ENCODE data around the gene FERMT1. TPM values are rescaled to one million over a fixed set of nuclear protein-coding genes. Genes with fewer than 3 reads are reported as not detected.

The FERMT1 gene
- total RNA-seq, 1 donor from 2014 or later = 0.29 TPM

DNA sequence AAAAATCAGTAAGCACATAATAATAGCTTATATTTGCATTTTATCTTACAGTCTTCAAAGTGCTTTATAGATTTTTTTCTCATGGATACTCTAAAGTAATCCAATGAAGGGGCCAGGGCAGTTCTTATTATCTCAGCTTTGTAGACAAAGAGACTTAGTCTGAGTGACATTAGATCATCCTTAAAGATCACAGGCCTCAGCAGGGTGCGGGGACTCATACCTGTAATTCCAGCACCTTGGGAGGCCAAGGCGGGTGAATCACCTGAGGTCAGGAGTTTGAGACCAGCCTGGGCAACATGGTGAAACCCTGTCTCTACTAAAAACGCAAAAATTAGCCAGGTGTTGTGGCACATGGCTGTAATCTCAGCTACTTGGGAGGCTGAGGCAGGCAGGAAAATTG lies 14.5 kb downstream of the FERMT1 start:
- peaks cover 7% of the 10 kb centered on the region for H3K4me1 Mint-ChIP-seq (ENCODE audit: low read depth, unreplicated experiment)
- H3K36me3 Mint-ChIP-seq (ENCODE audit: unreplicated experiment) = peaks cover 5% of the 10 kb centered on the region
- H3K4me3 Mint-ChIP-seq (ENCODE audit: unreplicated experiment) = no peak overlapping the region
- DNase-seq = no peak
- TF ChIP-seq, protein P1, sequence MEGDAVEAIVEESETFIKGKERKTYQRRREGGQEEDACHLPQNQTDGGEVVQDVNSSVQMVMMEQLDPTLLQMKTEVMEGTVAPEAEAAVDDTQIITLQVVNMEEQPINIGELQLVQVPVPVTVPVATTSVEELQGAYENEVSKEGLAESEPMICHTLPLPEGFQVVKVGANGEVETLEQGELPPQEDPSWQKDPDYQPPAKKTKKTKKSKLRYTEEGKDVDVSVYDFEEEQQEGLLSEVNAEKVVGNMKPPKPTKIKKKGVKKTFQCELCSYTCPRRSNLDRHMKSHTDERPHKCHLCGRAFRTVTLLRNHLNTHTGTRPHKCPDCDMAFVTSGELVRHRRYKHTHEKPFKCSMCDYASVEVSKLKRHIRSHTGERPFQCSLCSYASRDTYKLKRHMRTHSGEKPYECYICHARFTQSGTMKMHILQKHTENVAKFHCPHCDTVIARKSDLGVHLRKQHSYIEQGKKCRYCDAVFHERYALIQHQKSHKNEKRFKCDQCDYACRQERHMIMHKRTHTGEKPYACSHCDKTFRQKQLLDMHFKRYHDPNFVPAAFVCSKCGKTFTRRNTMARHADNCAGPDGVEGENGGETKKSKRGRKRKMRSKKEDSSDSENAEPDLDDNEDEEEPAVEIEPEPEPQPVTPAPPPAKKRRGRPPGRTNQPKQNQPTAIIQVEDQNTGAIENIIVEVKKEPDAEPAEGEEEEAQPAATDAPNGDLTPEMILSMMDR (IDR thresholded peaks at IDR 0.05; ENCODE audit: partially characterized antibody, unreplicated experiment) = no peak
- H3K9me3 Mint-ChIP-seq (ENCODE audit: unreplicated experiment) = peaks cover 1% of the 10 kb centered on the region
- peaks cover 4% of the 10 kb centered on the region for H3K27me3 Mint-ChIP-seq (ENCODE audit: unreplicated experiment)
- no peak overlapping the region for H3K27ac Mint-ChIP-seq (ENCODE audit: unreplicated experiment)

DNA sequence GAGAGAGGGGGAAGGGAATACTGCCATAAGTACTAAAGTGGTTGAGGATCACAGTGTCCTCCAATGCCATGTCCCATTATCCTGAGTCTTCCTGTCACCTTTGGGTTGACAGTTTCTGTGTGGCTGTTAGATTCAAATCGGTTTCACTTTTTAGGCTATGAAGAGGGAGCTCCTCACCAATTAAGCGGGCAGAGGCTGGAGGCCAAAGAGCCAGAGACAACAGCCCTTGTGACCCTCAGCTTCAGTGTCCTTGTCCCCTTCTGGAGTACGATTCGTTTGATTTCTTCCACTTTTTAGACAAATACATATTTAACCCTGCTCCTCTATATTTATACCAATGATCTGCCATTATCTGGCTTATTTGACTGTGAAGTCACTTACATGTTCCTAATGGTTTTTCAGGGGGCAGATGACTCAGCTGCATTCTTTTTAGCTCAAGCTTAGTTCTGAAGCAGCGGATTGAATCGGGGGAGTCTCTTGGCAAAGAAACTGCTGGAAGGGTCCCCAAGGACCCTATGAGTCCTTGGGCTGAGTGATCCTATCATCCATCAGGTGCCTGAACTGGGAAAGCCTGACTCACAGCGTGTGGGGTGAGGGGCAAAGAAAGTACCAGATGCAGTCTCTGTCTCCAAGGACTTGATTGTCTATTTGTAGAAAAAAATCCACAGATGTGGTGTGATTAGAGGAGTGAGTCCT lies 18.2 kb downstream of the FERMT1 start:
- peaks cover 7% of the 10 kb centered on the region for H3K4me1 Mint-ChIP-seq (ENCODE audit: low read depth, unreplicated experiment)
- H3K36me3 Mint-ChIP-seq (ENCODE audit: unreplicated experiment) = no peaks in the 10 kb centered on the region
- H3K4me3 Mint-ChIP-seq (ENCODE audit: unreplicated experiment) = no peak overlapping the region
- H3K27ac Mint-ChIP-seq (ENCODE audit: unreplicated experiment) = no peak overlapping the region
- H3K27me3 Mint-ChIP-seq (ENCODE audit: unreplicated experiment) = peaks cover 2% of the 10 kb centered on the region
- TF ChIP-seq, protein P1 (IDR thresholded peaks at IDR 0.05; ENCODE audit: partially characterized antibody, unreplicated experiment) = no peak
- DNase-seq = no peak
- H3K9me3 Mint-ChIP-seq (ENCODE audit: unreplicated experiment) = no peaks in the 10 kb centered on the region

DNA sequence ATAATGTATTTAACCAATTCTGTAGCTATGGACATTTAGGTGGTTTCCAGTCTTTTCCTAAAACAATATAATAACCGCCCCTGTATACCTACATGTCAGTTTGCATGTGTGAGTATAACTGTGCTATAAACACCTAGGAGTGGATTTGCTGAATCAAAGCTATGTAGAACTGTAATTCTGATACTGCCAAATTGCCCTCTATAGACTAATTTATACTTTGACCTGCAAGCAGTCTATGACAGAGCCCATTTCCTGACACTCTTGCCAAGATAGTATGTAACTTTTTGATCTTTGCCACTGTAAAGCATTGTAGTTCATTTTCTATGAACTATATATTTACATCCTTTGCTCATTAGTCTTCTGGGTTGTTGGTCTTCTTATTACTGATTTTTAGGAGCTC lies 19.5 kb downstream of the FERMT1 start:
- H3K9me3 Mint-ChIP-seq (ENCODE audit: unreplicated experiment) = no peaks in the 10 kb centered on the region

DNA sequence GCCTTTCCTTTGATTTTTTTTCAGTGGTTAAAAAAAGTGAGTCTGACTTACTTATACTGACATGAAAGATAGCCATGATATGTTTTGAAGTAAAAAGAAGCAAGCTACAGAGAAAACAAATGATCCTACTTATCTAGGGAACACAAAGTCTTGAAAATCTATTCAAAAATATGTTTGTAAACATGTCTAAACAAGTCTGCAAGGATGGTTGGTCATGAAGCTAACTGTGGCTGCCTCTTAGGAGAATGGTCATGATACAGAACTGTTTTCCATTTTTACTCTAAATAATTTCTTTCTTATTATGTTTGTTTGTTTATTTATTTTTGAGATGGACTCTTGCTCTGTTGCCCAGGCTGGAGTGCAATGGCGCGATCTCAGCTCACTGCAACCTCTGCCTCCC lies 21.5 kb downstream of the FERMT1 start:
- TF ChIP-seq, protein P1 (IDR thresholded peaks at IDR 0.05; ENCODE audit: partially characterized antibody, unreplicated experiment) = no peak
- peaks cover 2% of the 10 kb centered on the region for H3K27me3 Mint-ChIP-seq (ENCODE audit: unreplicated experiment)
- no peak overlapping the region for H3K4me3 Mint-ChIP-seq (ENCODE audit: unreplicated experiment)
- H3K27ac Mint-ChIP-seq (ENCODE audit: unreplicated experiment) = no peak overlapping the region
- H3K4me1 Mint-ChIP-seq (ENCODE audit: low read depth, unreplicated experiment) = peaks cover 7% of the 10 kb centered on the region
- H3K9me3 Mint-ChIP-seq (ENCODE audit: unreplicated experiment) = no peaks in the 10 kb centered on the region
- DNase-seq = no peak
- H3K36me3 Mint-ChIP-seq (ENCODE audit: unreplicated experiment) = no peaks in the 10 kb centered on the region

More for the DNA sequence above, 19.5 kb downstream of the FERMT1 start:
- Mint-ChIP-seq H3K27me3 (ENCODE audit: unreplicated experiment) (peaks cover 2% of the 10 kb centered on the region), H3K4me3 (ENCODE audit: unreplicated experiment) (no peak overlapping the region), H3K36me3 (ENCODE audit: unreplicated experiment) (no peaks in the 10 kb centered on the region), H3K4me1 (ENCODE audit: low read depth, unreplicated experiment) (peaks cover 7% of the 10 kb centered on the region), H3K27ac (ENCODE audit: unreplicated experiment) (no peak overlapping the region)
- DNase-seq = no peak
- TF ChIP-seq, protein P1 (IDR thresholded peaks at IDR 0.05; ENCODE audit: partially characterized antibody, unreplicated experiment) = no peak

DNA sequence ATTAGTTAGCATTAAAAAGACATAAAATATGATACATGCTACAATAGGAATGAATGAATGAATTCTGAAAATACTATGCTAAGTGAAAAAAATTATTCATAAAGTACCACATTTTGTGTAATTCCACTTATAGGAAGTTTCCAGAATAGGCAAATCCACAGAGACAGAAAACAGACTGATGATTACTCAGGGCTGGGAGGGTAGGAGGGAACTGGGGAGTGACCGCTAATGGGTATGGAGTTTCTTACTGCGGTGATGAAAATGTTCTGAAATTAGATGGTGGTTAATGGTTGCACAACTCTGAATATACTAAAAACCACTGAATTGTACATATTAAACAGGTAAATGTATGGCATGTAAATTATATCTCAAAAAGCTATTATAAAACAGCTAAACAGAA lies 22.6 kb downstream of the FERMT1 start:
- peaks cover 7% of the 10 kb centered on the region for H3K4me1 Mint-ChIP-seq (ENCODE audit: low read depth, unreplicated experiment)
- H3K4me3 Mint-ChIP-seq (ENCODE audit: unreplicated experiment) = no peak overlapping the region
- H3K27me3 Mint-ChIP-seq (ENCODE audit: unreplicated experiment) = no peaks in the 10 kb centered on the region
- H3K36me3 Mint-ChIP-seq (ENCODE audit: unreplicated experiment) = no peaks in the 10 kb centered on the region
- H3K27ac Mint-ChIP-seq (ENCODE audit: unreplicated experiment) = no peak overlapping the region
- TF ChIP-seq, protein P1 (IDR thresholded peaks at IDR 0.05; ENCODE audit: partially characterized antibody, unreplicated experiment) = no peak
- no peak for DNase-seq
- no peaks in the 10 kb centered on the region for H3K9me3 Mint-ChIP-seq (ENCODE audit: unreplicated experiment)

All from glutamatergic neuron (in vitro differentiated cells).